HEK293T (cell line): ENCODE results near the gene MOV10.

ENCODE experiments used
- BHLHE40 ChIP-seq: fragments of 450-650 bp; IDR thresholded peaks from 2 replicates; pipeline ENCODE4 v1.6.1; 2016; ENCODE audit warnings: mild to moderate bottlenecking, moderate library complexity, borderline replicate concordance
- FOXA1 ChIP-seq: fragments of 450-650 bp; IDR thresholded peaks from 2 replicates; pipeline ENCODE4 v1.6.1; 2016; ENCODE audit warnings: mild to moderate bottlenecking
- FOXK2 ChIP-seq: fragments of 450-650 bp; IDR thresholded peaks from 2 replicates; pipeline ENCODE4 v1.6.1; 2016; ENCODE audit warnings: mild to moderate bottlenecking
- FOXM1 ChIP-seq: fragments of 450-650 bp; IDR thresholded peaks from 2 replicates; pipeline ENCODE4 v1.6.1; 2017; ENCODE audit warnings: mild to moderate bottlenecking, borderline replicate concordance
- HDGF ChIP-seq: fragments of 450-650 bp; IDR thresholded peaks from 2 replicates; pipeline ENCODE4 v1.6.1; 2017; ENCODE audit warnings: antibody characterized with exemption, borderline replicate concordance
- L3MBTL2 ChIP-seq: fragments of 450-650 bp; conservative IDR thresholded peaks from 2 replicates; pipeline ENCODE4 v1.6.1; 2016; ENCODE audit warnings: mild to moderate bottlenecking
- NFRKB ChIP-seq: fragments of 450-650 bp; IDR thresholded peaks from 2 replicates; pipeline ENCODE4 v1.6.1; 2016; ENCODE audit warnings: mild to moderate bottlenecking, moderate library complexity
- SP1 ChIP-seq: fragments of 450-650 bp; IDR thresholded peaks from 2 replicates; pipeline ENCODE4 v1.6.1; 2017
- SUZ12 ChIP-seq: fragments of 450-650 bp; IDR thresholded peaks from 2 replicates; pipeline ENCODE4 v1.6.1; 2016; ENCODE audit warnings: mild to moderate bottlenecking
- ZNF384 ChIP-seq: fragments of 450-650 bp; IDR thresholded peaks from 2 replicates; pipeline ENCODE4 v1.6.1; 2016

GRCh38 chr1:112625696-112626095 lies 48.8 kb upstream of the MOV10 start:
- no peak for TF ChIP-seq NFRKB
- TF ChIP-seq SP1 = no peak
- no peak for TF ChIP-seq FOXK2
- no peak for TF ChIP-seq L3MBTL2
- TF ChIP-seq FOXA1 = no peak
- no peak for TF ChIP-seq SUZ12
- no peak for TF ChIP-seq HDGF
- TF ChIP-seq BHLHE40 = no peak
- no peak for TF ChIP-seq FOXM1
- no peak for TF ChIP-seq ZNF384
